ENCODE measurements around the gene POP7.

GRCh38 chr7:100677308-100678267, 28.3 kb upstream of the POP7 start:
- TF ChIP-seq CTCF (IDR thresholded peaks at IDR 0.05 in 8 of 11, conservative IDR thresholded peaks at IDR 0.05 in 3 of 11) (no peak), POLR2A (IDR thresholded peaks at IDR 0.05) (no peak)

Measured in spleen (tissue), 7 donors.